ENCODE results near the gene PTPRN2. TPM values are rescaled to one million over a fixed set of nuclear protein-coding genes. Genes with fewer than 3 reads are reported as not detected.
A peak's percentile ranks its signal among the peaks of the same experiment; 100 is the strongest.
"Not testable (repeated sequence)": the region's sequence is repeated elsewhere in the genome, so short reads cannot be mapped to it uniquely, and the experiment has no call there.

Gene PTPRN2
- total RNA-seq, 1 donor from 2014 or later = 0.33 TPM

DNA sequence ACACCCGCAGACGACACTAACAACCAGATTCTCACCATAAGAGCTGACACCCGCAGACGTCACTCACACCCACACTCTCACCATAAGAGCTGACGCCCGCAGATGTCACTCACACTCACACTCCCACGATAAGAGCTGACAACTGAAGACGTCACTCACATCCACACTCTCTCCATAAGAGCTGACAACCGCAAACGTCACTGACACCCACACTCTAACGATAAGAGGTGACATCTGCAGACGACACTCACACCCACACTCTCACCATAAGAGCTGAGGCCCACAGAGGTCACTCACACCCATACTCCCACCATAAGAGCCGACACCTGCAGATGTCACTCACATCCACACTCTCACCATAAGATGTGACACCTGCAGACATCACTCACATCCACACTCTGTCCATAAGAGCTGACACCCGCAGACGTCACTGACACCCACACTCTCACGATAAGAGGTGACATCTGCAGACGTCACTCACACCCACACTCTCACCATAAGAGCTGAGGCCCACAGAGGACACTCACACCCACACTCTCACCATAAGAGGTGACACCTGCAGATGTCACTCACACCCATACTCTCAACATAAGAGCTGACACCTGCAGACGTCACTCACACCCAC is 255.7 kb downstream of the PTPRN2 start:
- ATAC-seq; DNase-seq (ENCODE audit: low spot score): not testable (repeated sequence)

DNA sequence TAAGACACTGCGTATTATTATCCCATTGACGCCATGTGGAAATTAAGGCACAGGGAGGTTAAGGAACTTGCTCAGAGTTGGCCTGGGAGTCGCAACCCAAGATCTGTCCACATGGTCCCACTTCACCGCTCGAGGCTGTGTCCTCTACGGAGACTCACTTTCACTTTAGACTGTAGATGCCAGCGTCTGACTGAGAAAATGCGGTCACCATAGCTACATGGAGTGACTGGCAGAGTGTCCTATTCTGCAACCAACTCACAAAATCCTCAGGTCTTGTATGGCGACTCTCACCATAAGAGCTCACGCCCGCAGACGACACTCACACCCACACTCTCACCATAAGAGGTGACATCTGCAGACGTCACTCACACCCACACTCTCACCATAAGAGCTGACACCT is 257.9 kb downstream of the PTPRN2 start:
- DNase-seq (ENCODE audit: low spot score) (no peak), ATAC-seq (no peak)

DNA sequence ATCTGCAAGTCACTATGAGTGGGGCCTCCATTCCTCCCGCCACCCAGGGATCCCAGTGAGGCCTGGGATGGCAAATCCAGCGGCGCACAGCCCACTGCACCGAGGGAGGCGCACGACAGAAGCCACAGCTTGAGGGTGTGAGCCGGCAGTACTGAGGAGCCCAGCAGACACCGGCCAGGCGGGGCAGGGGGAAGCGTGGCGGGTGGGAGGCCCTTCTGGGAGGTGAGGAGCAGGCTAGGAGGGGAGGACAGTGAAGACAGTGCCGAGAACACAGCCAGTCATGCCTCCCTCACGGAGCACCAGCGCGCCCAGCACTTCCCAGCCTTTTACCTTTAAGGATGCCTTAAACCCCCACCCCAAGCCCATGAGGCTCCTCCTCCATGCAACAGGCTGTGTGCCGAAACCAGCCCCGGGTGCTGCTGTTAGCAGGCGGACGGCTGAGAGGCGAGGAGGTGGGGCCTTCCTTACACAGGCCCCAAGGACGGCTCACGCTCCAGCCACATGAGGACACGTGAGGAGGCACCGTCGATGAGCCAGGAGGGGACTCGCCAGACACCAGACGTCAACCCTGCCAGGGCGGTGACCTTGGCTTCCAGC is 258.5 kb downstream of the PTPRN2 start:
- no peak for ATAC-seq
- no peak for DNase-seq (ENCODE audit: low spot score)

DNA sequence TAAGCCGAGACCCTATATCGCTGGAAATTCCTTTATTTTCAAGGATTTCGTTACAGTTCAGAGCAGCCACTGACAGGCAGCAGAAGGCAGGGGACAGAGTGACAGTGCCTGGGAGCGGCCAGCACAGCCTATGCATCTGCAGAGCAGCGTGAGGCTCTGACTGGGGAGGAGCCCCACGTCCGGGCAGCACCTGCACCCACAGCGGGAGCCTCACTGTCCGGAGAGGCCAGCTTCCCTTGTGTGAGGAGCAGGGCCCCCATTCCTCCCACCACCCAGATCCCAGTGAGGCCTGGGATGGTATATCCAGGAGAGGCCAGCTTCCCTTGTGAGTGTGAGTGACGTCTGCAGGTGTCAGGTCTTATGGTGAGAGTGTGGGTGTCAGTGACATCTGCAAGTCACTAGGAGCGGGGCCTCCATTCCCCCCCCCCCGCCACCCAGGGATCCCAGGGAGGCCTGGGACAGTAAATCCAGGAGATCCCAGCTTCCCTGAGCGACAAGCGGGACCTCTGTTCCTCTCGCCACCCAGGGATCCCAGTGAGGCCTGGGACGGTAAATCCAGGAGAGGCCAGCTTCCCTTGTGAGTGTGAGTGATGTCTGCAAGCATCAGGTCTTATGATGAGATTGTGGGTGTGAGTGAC is 259.1 kb downstream of the PTPRN2 start:
- no peak for ATAC-seq
- DNase-seq (ENCODE audit: low spot score) = no peak

DNA sequence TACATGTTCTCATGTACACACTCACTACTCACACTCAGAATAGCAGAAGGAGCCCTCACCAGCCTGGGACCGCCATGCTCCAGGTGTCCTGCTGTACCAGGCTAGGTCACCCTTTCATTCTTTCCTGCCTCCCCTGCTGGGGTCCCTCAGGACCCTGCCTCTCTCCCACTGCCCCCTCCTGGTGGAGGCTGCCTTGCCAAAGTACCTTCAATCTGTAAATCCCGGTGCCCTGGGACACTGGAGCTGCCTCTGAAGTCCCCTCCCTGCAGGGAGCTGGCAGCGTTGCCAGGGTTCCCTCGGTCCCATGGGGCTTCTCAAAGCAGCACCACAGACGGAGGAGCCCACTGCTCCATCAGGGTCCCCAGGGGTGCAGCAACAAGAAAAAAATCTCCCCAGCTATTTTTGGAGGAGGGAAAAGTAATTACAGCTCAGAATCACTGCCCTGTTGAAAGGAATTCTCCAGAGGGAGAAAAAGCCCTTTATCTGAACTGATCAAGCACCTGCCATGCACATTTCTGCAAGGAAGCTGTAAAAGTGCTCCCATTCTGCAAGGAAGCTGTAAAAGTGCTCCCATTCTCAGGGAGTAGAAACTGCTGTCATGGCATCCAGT is 259.9 kb downstream of the PTPRN2 start:
- ATAC-seq = no peak
- DNase-seq (ENCODE audit: low spot score) = no peak

DNA sequence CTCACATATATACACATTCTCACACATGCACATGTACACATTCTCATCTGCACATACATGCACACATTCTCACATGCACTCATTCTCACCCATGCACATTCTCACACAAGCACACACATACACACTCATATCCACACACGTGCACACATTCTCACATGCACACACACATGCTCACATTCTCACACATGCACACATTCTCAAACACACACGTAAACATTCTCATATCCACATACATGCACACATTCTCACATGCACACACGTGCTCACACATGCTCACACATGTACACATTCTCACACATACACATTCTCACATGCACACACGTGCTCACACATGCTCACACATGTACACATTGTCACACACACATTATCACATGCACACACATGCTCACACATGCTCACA is 260.6 kb downstream of the PTPRN2 start:
- DNase-seq (ENCODE audit: low spot score) = no peak

DNA sequence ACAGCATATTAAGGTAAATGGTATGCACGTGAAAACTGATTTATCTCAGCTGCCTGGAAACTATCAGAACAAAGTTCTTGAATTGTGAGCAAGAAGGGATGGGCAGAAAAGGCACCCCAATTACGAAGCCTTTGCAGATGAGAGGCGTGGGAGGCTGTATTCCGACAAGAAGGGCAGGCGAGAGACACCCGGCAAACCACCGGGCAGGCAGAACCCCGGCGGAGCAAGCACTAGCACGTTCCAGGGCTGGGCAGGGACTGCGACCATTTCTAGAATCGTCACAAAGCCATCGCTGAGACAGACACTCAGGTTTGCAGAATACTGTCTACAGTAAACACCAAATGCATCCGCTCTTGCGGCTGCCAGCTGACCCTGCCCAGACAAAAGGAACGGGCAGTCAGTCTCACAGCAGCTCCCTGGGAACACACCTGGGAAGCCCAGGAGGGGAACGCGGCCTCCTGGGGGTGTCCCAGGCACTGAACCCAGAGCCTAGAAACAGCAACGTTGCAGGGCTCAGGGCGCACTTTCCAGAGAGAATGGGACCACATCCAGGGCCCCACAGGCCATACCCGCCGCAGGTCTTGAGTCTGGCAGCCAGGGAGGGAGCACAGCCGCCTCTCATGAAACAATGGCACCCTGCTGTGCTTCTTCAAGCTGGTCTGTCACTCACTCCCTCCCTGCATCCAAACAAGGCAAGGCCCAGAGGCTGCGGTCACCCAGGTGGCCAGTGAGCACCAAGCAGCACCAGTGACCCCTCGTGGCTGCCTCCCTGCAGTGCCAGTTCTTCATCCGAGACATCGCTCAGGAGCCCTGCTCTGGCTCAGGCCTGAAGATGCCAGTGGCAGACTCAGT is 261.9 kb downstream of the PTPRN2 start:
- peak; percentile 95 for ATAC-seq

More for the DNA sequence above, 260.6 kb downstream of the PTPRN2 start:
- ATAC-seq = no peak

DNA sequence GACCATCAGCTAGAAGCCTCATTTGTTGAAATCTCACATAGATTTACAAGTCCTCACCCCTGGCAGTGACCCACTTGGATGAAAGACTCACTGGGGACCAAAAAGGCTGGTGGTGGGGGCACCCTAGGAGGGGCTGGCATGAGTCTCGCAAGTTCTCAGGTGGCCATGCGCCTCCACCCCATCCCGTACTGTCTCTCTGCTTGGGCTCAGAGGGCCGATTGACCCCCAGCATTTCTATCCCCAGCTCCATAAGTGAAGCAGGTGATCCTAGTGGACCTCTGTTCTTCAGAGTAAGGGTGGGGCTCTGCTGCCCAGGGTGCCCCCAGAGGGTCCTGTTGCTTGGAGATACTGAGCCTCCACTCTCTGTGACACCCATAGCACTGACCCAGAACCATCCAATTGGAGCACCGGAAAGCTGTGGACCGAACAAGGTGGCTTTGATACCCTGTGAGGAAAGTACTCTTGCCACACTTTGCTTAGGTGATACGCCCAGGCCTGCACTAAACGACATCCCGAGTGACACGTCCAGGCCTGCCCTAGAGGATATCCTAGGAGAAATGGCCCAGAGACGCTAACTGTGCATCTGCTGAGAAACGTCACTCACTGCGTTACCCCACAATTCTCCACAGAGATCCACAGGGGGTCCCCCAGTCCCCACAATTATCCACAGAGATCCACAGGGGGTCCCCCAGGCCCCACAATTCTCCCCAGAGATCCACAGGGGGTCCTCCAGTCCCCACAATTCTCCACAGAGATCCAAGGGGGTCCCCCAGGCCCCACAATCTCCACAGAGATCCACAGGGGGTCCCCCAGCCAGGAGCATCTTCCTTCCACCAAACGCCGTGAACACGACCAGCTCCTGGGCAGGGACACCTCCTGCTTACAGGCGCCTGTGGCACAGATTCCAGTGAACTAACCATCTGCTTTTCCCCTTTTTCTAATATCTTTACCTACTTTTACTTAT is 262.9 kb downstream of the PTPRN2 start:
- ATAC-seq = no peak
- DNase-seq (ENCODE audit: low spot score) = no peak

More for the DNA sequence above, 261.9 kb downstream of the PTPRN2 start:
- DNase-seq (ENCODE audit: low spot score) = peak; percentile 52

DNA sequence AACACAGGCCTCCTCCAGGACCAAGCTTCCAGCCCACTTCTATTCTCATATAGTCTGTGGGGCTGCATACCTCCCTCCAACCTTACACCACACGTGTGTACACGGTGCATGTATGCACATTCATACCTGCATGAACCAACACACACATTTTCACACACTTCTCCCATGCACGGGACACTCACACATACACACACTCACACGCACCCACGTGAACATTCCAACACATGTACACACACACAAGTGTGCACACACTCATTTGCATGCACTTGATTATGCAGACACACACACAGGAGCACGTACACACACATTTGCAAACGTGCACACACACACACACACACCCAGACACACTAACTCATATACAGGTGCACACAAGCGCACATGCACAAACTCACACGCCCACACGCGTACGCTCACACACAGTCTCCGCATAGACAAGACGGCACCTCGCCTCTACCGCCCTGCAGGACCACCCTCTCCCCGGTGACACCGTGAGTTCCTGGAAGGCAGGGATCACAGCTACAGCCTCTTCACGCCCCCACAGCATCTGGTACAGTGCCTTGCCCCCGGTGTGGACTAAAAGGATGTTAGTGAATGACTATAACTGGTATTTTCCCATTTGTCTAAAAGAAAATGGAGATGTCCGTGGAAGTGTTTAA is 263.8 kb downstream of the PTPRN2 start:
- ATAC-seq (no peak), DNase-seq (ENCODE audit: low spot score) (no peak)

DNA sequence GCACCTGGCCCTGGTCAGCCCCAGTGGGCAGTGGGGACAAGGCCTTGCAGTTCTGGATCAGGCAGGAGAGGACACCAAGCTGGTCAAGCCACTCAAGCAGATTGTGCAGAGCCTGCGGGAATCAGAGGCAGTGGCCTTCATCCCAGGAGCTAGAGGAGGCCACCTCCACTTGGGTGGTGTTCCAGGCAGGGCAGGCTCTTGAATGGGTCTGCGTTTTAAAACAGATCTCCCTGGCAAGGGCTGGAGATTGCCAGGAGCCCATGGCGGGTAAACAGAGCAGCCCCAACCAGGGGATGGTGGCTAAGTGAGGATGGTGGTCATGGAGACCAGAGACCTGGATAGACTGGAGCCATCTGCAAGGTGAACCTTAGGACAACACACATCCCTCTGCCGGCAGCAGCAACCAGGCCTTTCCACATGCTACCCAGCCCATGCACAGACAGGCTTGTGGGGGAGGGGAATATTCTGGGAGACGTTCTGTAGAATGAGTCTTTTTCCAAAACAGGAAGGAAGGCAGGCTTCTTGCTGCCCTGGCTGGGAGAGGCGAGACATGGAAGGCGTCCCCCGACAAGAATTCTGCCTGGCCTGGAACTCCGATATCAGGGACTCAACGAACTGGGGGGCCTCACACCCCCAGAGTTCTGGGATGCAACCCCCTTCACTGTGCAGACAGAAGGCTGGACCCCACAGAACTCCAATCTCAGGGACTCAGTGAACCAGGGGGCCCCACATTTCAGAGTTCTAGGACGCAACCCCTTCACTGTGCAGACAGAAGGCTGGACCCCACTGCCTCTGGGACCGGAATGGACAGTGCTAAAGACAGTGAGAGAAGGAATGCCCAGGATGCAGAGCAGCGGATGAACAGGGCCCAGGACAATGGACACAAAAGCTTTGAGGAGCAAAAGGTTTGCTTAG is 264.8 kb downstream of the PTPRN2 start:
- no peak for DNase-seq (ENCODE audit: low spot score)

DNA sequence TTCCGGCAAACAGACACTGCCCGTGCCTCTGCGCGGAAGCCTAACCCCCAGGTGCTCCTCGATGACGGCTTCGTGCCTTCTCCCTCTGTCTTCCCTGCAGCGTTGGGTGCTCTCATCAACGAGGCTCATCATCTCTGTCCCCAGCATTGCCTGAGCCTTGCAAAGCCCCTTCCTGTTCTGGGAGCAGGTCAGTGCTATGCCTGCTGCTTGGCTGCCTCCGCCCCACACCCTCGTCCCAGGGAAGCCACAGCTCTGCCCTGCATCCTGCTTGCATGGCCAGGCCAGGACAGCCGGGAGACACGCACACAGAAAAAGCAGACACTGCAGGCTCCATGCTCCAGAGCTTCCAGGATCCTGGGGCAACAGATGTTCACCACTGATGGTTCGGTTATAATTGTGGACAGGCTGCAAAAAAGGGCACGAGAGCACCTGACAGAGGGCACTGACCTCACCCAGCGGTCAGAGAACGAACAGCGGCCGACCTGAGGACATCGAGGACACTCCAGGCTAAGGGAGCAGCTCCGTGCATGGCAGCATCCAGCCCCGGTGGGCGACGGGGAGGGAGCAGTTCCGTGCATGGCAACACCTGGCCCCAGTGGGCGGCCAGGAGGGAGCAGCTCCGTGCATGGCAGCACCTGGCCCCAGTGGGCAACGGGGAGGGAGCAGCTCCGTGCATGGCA is 265.5 kb downstream of the PTPRN2 start:
- no peak for ATAC-seq
- DNase-seq (ENCODE audit: low spot score) = no peak

More for the DNA sequence above, 264.8 kb downstream of the PTPRN2 start:
- no peak for ATAC-seq

DNA sequence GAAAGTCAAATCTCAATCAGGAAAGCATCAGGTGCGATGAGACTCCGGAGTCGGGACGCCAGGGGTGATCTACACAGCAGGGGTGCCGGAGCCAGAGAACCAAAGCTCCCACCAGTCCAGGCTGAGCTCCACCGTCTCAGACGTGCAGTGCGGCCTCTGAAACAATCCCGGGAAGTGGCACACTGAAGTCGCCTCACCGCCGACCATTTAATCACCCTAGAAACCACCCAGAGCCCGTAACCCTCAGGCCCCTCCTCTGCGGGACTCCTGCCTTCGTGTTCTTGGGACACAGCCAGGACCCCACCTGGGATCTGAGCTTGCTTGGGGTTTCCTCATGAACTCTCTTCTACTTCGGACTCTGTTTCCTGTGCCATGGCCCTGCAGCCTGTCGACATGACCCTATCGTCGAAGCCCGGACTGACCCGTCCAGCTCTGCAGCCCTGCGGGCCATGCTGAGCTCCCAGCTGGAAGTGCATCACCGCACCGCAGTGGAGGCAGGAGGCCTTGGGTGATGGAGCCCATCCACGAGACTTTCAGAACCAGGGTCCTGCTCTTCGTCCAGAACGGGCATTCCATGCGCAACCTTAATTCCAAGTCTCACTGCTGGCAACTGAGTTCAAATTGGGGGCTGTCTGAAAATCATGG is 266.4 kb downstream of the PTPRN2 start:
- no peak for DNase-seq (ENCODE audit: low spot score)

DNA sequence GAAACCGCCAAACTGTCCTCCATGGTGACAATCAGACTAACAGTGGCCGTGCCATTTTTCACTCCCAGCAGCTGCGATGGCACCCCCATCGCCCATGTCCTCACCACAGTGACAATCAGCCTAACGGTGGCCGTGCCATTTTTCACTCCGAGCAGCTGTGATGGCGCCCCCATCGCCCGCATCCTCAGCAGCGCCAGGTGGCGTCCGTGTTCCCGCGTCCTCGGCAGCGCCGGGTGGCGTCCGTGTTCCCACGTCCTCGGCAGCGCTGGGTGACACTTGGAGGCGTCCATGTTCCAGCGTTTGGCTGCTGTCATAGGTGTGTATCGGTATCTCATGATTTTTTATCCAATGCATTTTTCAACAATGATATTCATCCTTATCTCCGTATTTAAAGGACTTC is 267.3 kb downstream of the PTPRN2 start:
- no peak for ATAC-seq

More for the DNA sequence above, 266.4 kb downstream of the PTPRN2 start:
- no peak for ATAC-seq

DNA sequence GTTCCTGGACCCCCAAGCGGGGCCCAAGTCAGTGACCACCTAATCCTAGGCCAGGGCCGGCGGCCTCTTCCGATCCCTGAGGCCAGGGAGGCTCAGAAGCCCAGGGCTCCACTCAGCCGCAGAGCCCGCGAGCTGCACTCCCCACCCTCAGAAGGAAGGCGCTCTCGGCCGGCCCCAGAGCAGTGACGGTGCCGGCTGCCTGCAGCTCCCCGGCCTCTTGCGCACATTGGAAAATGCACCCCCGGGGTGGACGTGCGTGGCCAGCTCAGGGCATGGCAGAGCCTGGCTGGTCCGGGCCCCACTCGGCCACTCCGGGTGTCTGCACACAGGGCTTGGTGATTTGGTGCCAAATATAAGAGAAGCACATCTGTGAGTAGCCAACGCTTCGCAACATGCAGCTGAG is 269.1 kb downstream of the PTPRN2 start:
- ATAC-seq (no peak), DNase-seq (ENCODE audit: low spot score) (no peak)

More for the DNA sequence above, 267.3 kb downstream of the PTPRN2 start:
- no peak for DNase-seq (ENCODE audit: low spot score)

DNA sequence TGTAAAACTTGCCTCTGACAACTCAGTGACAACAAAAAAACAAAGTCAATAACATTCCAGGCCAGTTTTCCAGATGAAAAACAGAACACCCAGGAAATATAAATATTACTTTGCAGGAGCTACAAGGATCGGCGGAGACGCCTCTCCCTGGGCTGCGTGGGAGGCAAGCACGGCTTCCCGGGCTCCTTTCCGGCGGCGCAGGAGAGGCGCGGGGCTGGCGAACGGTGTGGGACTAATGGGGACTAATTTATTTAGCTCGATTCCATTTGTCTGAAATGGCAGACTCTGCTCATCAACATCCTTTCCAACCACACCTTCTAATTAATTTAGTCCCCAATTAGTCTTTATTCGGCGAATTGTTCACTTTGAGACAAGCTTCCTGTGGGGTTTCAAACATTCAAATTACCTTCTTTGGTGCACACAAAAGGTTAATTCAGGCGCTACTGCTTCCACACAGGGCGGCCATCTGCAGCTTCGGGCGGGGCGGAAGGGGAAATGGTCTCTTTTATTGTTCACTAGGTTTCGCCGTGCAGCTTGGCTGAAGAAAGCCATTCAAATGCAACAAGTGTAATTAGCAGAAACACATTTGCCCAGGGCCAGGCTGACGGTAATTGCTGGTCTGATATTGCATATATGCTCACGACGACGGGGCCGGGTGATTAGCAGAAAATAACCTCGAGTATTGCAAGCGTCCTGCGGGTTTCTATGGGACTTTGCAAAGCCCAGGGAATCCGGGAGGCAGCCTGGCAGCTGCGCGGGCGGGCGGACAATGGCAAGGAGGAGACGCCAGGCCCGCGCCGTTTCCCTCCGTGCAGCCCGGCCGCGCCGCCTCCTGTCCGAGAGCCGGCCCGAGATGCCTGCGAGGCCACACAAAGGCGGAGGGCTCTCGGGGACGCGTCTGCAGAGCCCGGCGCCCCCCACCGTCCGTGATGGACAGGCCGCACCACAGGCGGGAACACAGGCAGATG is 270.1 kb downstream of the PTPRN2 start:
- DNase-seq (ENCODE audit: low spot score) = no peak
- ATAC-seq = no peak

DNA sequence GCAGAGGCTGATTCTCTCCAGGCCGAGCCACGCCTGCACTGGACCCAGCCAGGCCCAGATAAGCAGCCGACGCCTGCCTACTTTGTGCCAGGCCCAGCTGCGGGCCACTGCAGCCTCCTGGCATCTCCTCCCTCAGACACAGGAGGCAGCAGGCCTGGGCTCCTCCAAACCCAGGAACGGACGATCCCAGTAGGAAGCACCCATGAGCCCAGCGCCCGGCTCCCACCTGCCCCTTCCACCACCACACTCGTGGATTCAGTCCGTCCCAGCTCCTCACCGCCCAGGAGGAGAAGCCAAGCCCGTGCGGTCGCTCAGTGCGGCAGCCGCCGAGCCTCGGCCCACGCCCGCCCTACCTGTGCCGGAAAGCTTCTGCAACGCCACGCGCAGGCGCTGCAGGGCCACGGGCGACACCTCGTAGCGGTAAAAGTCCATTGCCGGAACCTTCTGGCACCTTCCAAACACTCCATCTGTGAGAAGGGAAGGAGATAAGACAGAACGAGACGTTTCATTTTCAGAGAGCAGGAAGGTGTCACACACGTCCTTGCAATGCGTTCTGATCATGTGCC is 271.1 kb downstream of the PTPRN2 start:
- no peak for DNase-seq (ENCODE audit: low spot score)
- ATAC-seq = no peak
